GM21360 (cell line): ENCODE measurements around the gene EEIG2.
"Not testable (repeated sequence)": the region's sequence is repeated elsewhere in the genome, so short reads cannot be mapped to it uniquely, and the experiment has no call there.

Source experiments
- ATAC-seq: cut with Tn5 transposase; IDR thresholded peaks from one replicate; pipeline ENCODE4 v1.9.1; 2021; ENCODE audit warnings: mild to moderate bottlenecking, moderate library complexity; ENCODE audit not compliant: unreplicated experiment

EEIG2 gene

DNA sequence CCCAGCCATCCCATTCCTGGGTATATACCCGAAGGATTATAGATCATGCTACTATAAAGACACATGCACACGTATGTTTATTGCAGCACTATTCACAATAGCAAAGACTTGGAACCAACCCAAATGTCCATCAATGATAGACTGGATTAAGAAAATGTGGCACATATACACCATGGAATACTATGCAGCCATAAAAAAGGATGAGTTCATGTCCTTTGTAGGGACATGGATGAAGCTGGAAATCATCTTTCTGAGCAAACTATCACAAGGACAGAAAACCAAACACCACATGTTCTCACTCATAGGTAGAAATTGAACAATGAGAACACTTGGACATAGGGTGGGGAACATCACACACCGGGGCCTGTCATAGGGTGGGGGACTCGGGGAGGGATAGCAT lies 12.4 kb upstream of the EEIG2 start:
- not testable (repeated sequence) for ATAC-seq

DNA sequence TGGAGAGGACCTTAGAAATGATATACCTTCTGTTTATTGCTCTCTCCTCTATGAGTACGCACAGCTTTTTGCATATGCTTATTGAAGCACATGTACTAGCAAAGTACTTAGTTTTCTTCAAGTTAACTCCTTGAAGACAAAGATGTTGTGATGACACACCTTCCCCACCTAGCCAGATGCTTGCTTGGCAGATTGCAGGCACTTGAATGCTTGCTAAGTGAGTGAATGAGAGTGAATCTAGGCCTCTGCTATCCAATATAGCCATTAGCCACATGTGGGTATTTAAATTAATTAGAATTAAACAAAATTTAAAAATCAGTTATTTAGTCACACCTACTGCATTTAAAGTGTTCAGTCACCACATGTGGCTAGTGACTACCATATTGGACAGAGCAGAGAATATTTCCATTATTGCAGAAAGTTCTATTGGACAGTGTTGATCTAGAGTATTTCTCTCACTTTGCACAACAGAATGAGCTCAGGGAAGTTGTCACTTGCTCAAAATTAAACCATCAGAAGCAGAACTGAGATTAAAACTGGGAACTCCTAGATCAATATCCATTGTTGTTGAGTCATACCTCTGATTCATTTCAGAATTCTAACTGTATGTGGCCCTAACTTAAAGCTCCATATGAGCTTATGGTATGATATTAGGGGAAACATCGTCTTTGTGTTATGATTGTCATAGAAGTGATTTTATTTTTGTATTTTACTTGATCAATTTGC lies 8.6 kb upstream of the EEIG2 start:
- ATAC-seq: peak; percentile 90

DNA sequence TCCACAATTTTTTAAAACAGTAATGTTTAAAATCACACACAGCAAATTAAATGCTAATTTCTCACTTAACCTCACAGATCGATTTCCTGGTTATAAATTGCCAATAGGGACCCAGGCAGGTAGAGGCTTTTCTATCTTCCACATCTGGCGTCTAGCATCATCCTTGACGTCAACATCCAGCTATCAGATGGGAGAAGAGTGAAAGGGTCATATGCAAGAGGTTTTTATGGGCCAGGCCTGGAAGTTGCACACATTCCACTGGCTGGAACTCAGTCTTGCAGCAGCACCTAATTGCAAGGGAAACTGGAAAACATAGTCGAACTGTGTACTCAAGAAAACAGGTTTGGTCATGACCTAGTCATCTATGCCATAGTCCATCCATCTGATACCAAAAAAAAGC lies 6.0 kb upstream of the EEIG2 start:
- ATAC-seq: no peak

DNA sequence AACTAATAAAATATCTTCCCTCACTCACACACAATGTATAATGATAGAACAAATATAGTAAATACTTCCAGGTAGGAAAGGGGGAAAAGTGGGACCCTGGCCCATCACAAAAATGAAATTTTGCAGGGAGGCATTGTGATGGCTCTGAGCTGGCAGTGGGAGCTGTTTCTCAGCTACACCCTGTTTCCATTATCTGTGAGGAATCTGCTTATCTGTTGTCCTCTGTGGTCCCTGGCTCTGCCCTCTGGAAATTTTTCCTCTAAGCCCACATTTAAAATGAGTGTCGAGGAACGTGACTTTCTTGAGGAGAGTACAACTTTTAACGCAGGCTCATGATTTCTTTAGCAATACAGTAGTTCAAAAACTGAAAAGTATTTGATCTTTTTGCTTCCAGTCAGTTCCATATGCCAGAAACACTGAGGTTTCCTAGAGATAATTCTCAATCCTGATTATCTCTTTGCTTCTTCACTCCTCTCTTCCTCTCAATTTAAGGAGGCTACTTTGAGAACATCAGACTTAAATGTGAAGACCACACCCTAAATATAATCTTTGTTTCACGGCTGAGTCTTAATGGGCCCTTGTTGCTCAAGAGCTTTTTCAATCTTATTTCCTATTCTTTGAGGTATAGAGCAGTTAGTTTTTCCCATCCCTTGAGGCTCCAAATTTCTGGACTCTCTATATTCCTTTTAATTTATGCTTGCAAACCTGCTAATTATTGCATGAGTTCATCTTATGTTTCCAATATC lies 5.0 kb upstream of the EEIG2 start:
- ATAC-seq: no peak

DNA sequence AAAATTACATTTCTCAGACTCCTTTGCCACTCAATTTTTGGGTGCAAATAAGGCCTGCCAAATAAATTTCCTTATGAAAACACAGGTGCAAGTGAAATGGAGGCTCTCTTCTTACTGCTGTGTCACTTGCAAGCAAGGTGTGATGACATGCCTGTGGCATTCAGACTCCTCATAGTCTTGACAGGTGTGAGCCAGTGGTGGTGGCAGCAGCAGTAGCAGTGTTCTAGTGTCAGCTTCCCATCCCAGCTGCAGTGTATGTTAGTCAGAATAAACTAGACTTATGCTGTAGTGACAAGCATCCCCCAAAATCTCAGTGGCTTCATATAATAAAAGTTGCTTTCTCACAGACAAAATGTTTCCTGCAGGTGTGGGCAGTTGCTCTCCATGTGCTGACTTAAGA lies 3.8 kb upstream of the EEIG2 start:
- no peak for ATAC-seq

DNA sequence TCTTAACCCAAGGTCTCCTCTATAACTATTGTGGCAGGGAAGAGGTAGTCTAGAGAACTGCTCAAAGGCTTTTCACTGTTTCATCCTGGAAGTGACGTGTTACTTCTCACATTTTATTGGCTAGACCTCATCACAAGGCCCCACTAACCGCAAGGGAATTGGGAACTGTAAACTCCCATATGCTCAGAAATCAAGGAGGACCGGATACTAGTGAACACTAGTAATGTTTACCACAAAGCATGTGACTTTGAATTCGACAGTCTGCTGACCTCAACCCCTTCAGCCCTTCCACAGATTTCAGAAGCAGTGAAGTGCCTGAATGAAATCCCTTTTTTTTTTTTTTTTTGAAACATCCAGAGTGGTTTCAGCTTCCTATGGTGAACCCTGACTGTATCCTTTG lies 3.4 kb upstream of the EEIG2 start:
- ATAC-seq: no peak

DNA sequence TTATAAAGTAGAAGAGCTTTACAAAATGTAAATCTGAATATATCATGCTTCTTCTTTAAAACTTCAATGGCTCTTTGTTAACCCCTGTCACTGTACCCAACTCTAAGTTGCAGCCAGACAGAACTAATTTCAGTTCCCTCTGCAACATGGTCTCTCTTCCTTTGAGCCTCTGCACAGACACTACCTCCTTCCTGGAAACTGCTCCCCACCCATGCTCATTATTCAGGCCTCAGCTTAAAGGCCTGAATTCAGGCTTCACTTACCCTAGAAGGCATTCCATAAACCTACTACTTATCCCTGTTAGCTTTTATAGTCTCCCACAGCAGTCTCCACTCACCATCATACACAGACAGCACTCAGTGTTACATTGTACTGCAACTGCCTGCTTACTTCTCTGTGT lies 2.6 kb upstream of the EEIG2 start:
- no peak for ATAC-seq

DNA sequence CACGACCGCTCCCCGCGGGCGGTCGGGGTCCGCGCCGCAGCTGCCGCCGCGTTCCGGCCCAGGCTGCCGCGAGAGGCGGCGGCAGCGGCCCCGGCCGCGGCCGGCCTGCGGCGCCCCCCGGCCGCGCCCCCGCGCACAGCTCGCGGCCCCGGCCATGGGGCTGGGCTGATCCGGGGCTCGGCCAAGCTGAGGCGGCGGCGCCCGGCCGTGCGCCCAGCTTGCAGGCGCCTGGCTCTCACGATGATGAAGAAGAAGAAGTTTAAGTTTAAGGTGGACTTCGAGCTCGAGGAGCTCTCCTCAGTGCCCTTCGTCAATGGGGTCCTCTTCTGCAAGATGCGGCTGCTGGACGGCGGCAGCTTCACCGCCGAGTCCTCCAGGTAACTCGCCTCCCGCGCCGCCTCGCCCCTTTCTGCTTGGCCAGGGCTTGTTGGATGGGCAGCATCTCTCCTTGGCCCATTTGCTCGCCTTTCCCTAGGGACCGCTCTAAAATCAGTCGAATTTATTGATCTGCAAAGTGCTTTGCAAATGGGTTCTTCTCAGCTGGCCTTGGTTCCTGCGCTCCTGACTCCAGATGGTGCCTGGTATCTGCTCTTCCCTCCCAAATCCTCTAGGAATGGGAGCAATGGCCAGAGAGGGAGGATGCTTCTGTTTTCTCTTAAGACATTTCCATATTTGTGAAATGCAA lies 431 bp downstream of the EEIG2 start:
- ATAC-seq: peak; percentile 28

DNA sequence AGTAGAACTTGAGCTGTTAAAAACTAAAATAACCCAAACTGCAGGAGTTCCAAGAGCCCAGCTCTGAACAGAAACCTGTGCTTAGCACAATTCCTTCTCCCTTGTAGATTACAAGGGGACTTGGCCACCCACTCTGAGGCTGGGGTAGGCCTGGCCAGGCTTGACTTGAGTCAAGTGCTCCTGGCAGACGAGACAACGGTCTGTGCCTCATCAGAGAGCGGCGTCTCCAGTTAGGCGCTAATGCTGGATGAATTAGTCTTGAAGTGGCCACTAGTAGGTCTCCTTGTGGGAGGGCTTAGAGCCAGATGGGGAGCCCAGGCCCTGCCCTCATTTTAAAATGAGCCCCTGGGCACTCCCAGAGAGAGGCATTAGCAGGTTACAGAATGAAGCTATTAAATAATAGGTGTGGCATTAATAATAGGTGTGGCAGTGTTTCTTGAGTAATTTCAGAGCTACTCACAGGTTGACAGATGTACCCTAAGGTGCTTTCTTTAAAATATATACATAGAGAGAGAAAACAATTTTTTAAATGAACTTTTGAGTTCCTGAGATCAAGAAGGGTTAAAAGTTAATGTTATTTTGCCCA lies 1.1 kb downstream of the EEIG2 start:
- ATAC-seq: peak; percentile 35

DNA sequence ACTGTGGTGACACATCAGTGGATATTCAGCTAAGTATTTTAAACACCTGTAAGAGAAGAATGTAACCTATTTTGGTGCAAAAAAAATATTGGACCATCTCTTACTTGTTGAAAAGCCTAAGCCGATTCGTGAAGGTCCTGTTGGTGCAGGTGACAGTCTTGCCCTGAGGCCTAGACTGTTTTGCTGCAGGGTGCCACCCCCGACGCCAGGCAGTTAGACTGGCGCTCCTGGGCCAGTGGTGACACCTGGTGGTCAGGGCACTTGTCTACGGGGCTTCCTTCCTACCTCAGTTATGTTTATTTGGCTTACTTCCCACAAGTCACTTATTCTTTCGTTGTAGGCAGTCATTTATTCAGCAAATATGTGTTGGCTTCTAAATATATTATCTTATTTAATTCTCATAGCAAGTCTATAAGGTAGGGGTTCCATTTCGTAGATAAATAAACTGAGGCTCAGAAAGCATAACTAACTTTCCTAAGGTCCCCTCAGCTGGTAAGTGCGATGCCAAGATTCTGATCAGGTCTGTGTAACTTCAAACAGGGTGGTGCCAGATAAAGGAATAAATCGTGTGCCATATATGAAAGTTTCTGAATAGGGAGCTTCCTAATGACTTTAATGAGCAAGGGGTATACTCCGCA lies 1.9 kb downstream of the EEIG2 start:
- ATAC-seq: peak; percentile 35

DNA sequence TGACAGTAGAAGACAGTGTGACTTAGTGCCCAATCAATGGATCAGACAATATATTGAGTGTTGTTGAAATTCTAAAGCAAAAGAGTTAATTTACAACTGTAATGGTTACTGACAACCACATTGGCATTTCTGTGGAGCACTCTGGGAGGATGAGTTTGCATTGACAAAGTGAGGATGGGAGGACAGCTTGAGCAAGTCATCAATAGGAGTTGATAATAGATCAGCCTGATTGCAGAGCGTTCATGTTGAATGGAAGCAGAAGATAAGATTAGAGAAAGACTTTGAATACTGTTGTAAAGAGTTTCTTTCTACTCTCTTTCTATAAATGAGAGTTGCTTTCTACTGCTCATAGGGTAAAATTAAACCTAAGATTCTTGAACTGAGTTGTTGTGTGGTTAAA lies 3.9 kb downstream of the EEIG2 start:
- ATAC-seq: no peak

DNA sequence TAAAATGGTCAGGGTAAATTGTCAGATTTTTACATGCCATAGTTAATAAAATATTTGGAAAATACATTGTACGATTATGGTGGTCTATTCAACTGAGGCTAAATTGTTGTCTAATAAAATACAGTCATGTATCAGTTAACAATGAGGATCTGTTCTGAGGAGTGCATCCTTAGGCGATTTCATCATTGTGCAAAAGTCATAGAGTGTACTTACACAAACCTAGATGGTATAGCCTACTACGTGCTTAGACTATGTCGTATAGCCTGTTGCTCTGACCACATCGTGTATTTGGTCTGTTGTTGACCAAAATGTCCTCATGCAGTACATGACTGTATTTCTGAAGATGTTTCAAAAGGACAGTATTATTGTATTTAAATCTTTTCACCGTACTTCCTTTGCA lies 5.2 kb downstream of the EEIG2 start:
- ATAC-seq: no peak

DNA sequence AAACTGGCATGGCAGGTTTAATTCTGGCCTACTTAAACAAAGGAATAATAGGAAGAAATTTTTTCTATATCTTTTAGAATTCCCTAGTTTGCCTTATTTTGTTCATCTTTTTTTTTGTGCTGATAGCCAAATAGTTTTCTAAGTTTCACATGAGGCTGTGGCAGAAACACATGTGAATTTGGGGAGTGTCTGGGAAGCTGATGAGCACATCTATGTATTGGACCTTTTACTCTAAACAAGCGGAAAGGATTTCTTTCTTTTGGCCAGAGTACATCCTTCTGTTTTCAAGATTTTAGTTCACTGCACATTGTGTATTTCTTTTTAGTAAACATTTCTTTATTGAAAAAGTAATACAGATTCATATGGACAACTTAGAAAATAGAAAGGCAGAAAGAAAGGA lies 5.6 kb downstream of the EEIG2 start:
- ATAC-seq: no peak

DNA sequence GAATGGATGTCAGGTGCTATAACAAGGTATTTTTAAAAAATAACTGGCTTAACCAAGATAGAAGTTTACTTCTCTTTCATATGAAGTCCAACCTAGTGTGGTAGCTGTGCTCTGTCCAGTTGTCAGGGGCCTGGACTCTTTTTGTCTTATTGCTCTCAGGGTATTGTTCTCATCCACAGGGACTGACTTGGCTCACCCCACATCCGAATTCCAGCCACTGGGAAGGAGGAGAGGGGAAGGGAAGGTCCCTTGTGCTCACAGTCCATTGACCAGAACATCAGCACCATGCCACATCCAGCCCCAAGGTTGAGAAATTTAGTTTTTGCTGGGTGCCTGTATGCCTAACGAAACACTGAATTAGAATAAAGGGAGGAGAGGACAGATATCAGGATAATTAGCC lies 8.7 kb downstream of the EEIG2 start:
- ATAC-seq: no peak

DNA sequence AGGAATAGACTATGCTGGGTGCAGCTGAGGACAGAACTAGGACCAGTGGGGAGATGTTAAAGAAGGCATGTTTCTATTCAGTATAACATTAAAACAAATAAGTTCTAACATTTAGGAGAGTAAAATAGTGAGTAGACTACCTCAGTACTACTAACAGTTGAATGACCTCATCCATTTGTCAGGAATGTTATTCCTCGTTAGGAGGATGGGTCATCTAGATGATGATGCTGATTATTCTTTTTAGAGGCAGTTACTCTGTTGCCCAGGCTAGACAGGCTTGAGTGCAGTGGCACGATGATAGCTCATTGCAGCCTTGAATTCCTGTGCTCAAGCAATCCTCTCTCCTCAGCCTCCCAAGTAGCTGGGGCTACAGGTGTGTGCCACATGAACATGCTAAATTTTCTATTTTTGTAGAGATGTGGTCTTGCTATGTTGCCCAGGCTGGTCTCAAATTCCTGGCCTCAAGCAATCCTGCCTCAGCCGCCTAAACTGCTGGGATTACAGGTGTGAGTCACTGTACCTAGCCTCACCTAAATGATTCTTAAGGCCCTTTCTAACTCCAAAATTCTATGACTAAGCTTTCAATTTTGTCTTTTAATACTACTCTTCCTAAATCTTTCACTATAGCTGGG lies 9.3 kb downstream of the EEIG2 start:
- ATAC-seq: no peak

DNA sequence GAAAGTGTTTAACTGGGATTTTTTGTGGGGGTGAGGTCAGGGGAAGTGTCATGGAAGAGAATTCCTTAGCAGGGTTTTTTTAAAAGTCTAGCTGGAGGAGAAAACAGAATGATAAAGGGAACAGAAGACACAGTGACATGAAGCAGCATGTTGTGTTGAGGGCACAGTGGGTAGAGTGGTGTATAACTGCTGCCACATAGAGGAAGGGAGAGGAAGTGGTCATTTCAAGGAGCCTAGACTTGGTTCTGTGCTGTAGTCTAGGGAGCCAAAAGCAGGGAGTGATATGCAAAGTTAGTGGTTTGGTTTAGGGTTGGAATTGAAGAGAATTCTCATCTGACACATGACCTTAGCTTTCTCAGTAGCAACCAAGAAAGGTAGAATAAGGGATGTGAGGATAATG lies 10.2 kb downstream of the EEIG2 start:
- peak; percentile 97 for ATAC-seq

DNA sequence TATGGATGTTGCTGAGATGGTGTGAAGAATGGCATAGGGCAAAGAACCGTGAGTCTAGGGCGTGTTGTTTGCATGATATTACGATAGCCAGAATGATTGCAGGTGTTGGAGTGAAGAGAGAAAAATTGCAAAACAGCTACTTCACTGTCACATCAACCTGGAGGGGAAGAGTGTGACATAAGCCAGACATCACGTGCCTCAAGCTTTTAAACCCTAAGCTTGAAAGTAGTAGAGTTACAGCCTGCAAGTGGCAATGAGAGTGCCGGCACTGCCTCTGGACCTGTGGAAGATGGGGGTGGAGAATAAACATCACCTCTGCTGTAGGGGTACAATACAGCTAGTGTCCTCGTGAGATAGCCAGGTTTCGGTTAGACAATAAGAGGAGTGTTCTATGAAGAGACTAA lies 11.1 kb downstream of the EEIG2 start:
- no peak for ATAC-seq

DNA sequence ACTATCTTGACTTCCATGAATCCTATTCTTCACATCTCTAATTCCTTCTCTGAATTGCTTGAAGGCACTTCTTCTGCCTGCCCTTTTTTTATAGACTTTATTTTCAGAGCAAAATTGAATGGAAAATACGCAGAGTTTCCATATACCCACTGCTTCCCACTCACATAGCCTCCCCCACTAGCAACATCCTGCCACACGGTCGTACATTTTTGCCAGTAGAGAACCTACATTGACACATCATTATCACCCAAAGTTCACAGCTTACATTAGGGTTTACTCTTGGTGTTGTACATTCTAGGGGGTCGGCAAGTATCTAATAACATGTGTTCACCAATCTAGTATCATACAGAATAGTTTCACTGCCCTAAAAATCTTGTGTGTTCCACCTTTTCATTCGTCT lies 12.3 kb downstream of the EEIG2 start:
- ATAC-seq: no peak

DNA sequence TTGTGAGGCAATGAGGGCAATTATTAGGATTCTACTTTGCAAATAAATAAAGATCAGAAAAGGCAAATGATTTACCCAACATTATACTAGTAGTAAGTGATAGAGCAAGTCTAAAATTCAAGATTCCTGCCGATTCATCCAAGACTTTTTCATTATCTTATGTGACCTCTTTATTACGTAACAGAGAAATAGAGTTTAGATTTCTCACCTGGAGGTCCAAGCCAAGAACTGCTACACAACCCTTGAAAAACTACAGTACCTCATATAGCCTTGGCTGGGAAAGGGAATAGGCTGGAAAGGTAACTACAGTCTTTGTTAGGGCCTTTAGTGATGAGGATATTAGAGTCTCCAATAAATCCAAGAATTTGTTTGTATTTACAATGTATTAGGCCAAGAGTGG lies 13.3 kb downstream of the EEIG2 start:
- no peak for ATAC-seq

DNA sequence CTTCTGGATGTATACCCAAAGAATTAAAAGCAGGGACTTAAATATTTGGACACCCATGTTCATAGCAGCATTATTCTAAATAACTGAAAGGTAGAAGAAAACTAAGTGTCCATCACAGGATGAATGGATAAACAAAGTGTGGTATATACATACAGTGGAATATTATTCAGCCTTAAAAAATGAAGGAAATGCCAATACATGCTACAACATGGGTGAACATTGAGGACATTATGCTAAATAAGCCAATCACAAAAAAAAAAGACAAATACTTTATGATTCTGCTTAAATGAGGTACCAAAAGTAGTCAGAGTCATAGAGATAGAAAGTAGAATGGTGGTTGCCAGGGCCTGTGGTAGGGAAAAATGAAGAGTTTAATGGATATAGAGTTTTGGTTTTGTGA lies 14.1 kb downstream of the EEIG2 start:
- ATAC-seq: no peak

DNA sequence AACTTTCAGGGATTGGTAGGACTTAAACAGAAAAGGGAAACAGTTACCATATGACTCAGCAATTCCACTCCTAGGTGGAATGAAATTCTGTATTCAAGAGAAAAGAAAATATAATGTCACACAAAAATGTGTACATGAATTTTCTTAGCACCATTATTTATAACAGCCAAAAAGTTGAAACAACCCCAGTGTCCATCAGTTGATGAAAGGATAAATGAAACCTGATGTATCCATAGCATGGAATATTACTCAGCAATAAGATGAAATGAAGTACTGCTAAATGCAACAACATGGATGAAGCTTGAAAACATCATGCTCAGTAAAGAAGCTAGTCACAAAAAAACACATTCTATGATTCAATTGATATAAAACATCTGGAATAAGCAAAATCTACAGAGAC lies 15.5 kb downstream of the EEIG2 start:
- no peak for ATAC-seq
